ENCODE results near the gene NEMP2.

The NEMP2 gene

GRCh38 chr2:190533175-190533967, 1.2 kb downstream of the NEMP2 start (continued):
- TF ChIP-seq TSHZ2 (CRISPR knock-in tag; IDR thresholded peaks at IDR 0.05) (no peak), CSRNP3 (CRISPR knock-in tag; IDR thresholded peaks at IDR 0.05) (no peak)
- TF ChIP-seq, protein P1, sequence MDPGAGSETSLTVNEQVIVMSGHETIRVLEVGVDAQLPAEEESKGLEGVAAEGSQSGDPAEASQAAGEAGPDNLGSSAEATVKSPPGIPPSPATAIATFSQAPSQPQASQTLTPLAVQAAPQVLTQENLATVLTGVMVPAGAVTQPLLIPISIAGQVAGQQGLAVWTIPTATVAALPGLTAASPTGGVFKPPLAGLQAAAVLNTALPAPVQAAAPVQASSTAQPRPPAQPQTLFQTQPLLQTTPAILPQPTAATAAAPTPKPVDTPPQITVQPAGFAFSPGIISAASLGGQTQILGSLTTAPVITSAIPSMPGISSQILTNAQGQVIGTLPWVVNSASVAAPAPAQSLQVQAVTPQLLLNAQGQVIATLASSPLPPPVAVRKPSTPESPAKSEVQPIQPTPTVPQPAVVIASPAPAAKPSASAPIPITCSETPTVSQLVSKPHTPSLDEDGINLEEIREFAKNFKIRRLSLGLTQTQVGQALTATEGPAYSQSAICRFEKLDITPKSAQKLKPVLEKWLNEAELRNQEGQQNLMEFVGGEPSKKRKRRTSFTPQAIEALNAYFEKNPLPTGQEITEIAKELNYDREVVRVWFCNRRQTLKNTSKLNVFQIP (CRISPR knock-in tag; IDR thresholded peaks at IDR 0.05; ENCODE audit: borderline replicate concordance, low read depth) = no peak

DNA sequence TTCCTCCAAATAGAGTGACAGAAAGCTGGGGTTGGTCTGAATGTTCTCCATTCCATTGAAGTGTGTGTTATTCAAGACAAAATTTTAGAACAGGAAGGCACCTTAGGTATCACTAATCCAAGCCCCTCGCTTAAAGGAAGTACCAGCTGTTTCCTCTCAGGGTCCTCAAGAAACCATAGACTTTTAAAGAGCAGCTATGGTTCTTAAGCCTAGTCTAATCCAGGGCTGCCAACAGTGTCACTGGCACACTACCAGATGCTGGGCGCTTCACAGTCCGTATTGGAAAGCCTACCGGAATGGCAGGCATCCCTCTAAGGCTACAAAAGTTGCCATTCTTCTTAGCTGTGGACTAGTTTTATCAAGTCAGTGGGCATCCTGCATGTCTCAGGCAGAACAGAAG, 1.9 kb downstream of the NEMP2 start:
- ATAC-seq = no peak
- no peak for TF ChIP-seq ZFP30 (CRISPR knock-in tag; IDR thresholded peaks at IDR 0.05)
- TF ChIP-seq ARNTL (CRISPR knock-in tag; IDR thresholded peaks at IDR 0.05; ENCODE audit: borderline replicate concordance, low read depth) = no peak
- TF ChIP-seq OSR1 (CRISPR knock-in tag; IDR thresholded peaks at IDR 0.05) = no peak
- TF ChIP-seq, protein P2, sequence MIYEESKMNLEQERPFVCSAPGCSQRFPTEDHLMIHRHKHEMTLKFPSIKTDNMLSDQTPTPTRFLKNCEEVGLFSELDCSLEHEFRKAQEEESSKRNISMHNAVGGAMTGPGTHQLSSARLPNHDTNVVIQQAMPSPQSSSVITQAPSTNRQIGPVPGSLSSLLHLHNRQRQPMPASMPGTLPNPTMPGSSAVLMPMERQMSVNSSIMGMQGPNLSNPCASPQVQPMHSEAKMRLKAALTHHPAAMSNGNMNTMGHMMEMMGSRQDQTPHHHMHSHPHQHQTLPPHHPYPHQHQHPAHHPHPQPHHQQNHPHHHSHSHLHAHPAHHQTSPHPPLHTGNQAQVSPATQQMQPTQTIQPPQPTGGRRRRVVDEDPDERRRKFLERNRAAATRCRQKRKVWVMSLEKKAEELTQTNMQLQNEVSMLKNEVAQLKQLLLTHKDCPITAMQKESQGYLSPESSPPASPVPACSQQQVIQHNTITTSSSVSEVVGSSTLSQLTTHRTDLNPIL (CRISPR knock-in tag; IDR thresholded peaks at IDR 0.05; ENCODE audit: low read depth) = no peak
- TF ChIP-seq ZFP3 (CRISPR knock-in tag; IDR thresholded peaks at IDR 0.05) = no peak
- TF ChIP-seq ZNF565 (CRISPR knock-in tag; conservative IDR thresholded peaks at IDR 0.05; ENCODE audit: low read depth) = no peak
- no peak for TF ChIP-seq BACH2 (CRISPR knock-in tag; IDR thresholded peaks at IDR 0.05; ENCODE audit: borderline replicate concordance)
- no peak for TF ChIP-seq TOX (CRISPR knock-in tag; IDR thresholded peaks at IDR 0.05; ENCODE audit: borderline replicate concordance)
- TF ChIP-seq ZNF8 (CRISPR knock-in tag; IDR thresholded peaks at IDR 0.05) = no peak
- TF ChIP-seq CSDC2 (CRISPR knock-in tag; IDR thresholded peaks at IDR 0.05) = no peak
- no peak for TF ChIP-seq ZNF70 (CRISPR knock-in tag; IDR thresholded peaks at IDR 0.05)
- TF ChIP-seq CSRNP3 (CRISPR knock-in tag; IDR thresholded peaks at IDR 0.05) = no peak
- TF ChIP-seq, protein P1 (CRISPR knock-in tag; IDR thresholded peaks at IDR 0.05; ENCODE audit: borderline replicate concordance, low read depth) = no peak
- TF ChIP-seq GLIS3 (CRISPR knock-in tag; IDR thresholded peaks at IDR 0.05) = no peak
- TF ChIP-seq PPARA (CRISPR knock-in tag; IDR thresholded peaks at IDR 0.05; ENCODE audit: borderline replicate concordance) = no peak
- no peak for TF ChIP-seq SNAI2 (CRISPR knock-in tag; IDR thresholded peaks at IDR 0.05)
- TF ChIP-seq ZC3H10 (CRISPR knock-in tag; IDR thresholded peaks at IDR 0.05) = no peak
